Measurements from ENCODE around the gene TRPM2. TPM values are rescaled to one million over a fixed set of nuclear protein-coding genes. Genes with fewer than 3 reads are reported as not detected.

The TRPM2 gene
- total and polyA plus RNA-seq, 2 of the 13 experiments (the other 11 are each of a cell fraction or from before 2014, with no cell fraction given) = 0.07 to 0.20 TPM

DNA sequence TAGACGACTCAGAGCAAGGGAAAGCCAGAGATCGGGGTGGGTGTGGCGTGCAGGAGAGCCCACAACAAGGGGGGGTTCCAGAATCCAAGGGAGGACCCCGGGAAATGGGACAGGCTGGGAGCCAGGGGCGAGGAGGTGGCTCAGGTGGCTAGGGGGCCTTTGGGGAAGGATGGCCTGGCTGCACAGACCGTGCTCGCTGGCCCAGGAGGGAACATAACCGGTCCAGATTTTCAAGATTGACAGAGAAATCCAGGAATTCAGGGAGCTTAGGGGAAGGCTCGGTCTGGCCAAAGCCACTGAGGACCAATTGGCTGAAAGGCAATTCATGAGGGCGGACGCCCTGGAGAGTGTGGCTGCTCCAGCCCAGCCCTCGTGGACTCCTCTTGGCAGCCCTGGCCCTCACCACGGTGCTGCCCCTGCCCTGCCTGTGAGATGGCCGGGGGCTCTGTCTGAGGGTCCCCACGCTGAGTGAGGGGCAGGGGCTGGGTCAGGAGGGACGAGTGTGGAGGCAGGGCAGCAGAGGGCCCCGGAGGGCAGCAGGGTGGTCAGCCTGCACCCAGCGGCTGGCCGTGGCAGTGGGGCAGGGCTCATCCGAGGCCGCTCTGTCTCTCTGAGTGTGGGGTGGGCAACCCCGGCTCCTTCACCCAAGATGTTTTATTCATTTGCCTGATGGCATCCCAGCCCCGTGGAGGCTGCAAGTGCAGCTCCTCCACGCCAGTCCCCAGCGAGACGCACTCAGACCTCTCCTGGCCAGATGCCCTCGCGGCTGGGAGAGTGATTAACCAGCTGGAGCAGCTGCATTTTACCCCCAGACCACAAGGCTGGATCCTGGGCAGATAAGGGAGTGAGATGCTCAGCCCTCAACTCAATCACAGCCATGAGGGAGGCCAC, 96.3 kb downstream of the TRPM2 start:
- in situ Hi-C loops (cut with HindIII; ENCODE audit: extremely low pct_ligation_motif_present, low pct_unique_long_range_greater_than_20kb) (no loop called here), intact Hi-C loops (cut with micrococcal nuclease; ENCODE audit: unreplicated experiment) (no loop called here)
- CTCF ChIA-PET (ENCODE audit: low intra/inter-chr PET ratio, low total read pairs) = no interaction called here
- DNase-seq (ENCODE audit: low spot score) (no peak), ATAC-seq (peak; percentile 63), FAIRE-seq (no peak)
- no TSS peak for BruUV-seq (replicated peaks)
- no peaks in the 10 kb centered on the region for H3K9me3 ChIP-seq (ENCODE audit: low read length)
- peaks cover 35% of the 10 kb centered on the region for H3K4me1 ChIP-seq (ENCODE audit: insufficient read depth, low read length)
- H3K79me2 ChIP-seq (ENCODE audit: insufficient read depth, low read length) = no peaks in the 10 kb centered on the region
- no peak overlapping the region for H3K9ac ChIP-seq (ENCODE audit: insufficient read depth, low read depth, low read length)
- peak overlapping the region; percentile 79 for H3K4me2 ChIP-seq (ENCODE audit: low read depth, low read length)
- POLR2A ChIA-PET = interaction anchor here (0.6 to 2.5 kb wide), 4 partner anchors 8 to 111 kb away, joined by 3 to 9 read pairs (median 5); no protein-coding TSS in a partner anchor
- H3K27me3 ChIP-seq (ENCODE audit: control insufficient read depth in 1 of 2, insufficient read depth in 2 of 2, low read length in 2 of 2) = no peaks in the 10 kb centered on the region; a peak in 2 of 5 replicates
- no peaks in the 10 kb centered on the region for H3K36me3 ChIP-seq (replicated peaks in 1 of 2; ENCODE audit: control insufficient read depth in 1 of 2, insufficient read depth in 2 of 2, low read length in 2 of 2)
- 19% methylated on average over 18 of the region's 28 CpGs for WGBS (ENCODE audit: low lambda C conversion rate)
- no peak overlapping the region for H2AFZ ChIP-seq (ENCODE audit: low read length)
- H4K20me1 ChIP-seq (ENCODE audit: insufficient read depth, low read length) = no peaks in the 10 kb centered on the region
- H3K4me3 ChIP-seq (replicated peaks in 1 of 3; ENCODE audit: insufficient read depth in 1 of 3, low read depth in 2 of 3, low read length in 3 of 3) = peak overlapping the region in 1 of 3 experiments; percentile 49; a peak in 1 of 6 replicates
- TF ChIP-seq, protein P1, sequence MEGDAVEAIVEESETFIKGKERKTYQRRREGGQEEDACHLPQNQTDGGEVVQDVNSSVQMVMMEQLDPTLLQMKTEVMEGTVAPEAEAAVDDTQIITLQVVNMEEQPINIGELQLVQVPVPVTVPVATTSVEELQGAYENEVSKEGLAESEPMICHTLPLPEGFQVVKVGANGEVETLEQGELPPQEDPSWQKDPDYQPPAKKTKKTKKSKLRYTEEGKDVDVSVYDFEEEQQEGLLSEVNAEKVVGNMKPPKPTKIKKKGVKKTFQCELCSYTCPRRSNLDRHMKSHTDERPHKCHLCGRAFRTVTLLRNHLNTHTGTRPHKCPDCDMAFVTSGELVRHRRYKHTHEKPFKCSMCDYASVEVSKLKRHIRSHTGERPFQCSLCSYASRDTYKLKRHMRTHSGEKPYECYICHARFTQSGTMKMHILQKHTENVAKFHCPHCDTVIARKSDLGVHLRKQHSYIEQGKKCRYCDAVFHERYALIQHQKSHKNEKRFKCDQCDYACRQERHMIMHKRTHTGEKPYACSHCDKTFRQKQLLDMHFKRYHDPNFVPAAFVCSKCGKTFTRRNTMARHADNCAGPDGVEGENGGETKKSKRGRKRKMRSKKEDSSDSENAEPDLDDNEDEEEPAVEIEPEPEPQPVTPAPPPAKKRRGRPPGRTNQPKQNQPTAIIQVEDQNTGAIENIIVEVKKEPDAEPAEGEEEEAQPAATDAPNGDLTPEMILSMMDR (CRISPR knock-in tag; IDR thresholded peaks at IDR 0.05) = 0 out of 2 replicates have a peak, but pooled peaks have one; percentile 5
- TF ChIP-seq SUZ12 (IDR thresholded peaks at IDR 0.05; ENCODE audit: low read depth, low read length) (no peak), GFI1 (CRISPR knock-in tag; IDR thresholded peaks at IDR 0.05; ENCODE audit: borderline replicate concordance) (0 out of 2 replicates have a peak, but pooled peaks have one; percentile 0)
- TF ChIP-seq, protein P2, sequence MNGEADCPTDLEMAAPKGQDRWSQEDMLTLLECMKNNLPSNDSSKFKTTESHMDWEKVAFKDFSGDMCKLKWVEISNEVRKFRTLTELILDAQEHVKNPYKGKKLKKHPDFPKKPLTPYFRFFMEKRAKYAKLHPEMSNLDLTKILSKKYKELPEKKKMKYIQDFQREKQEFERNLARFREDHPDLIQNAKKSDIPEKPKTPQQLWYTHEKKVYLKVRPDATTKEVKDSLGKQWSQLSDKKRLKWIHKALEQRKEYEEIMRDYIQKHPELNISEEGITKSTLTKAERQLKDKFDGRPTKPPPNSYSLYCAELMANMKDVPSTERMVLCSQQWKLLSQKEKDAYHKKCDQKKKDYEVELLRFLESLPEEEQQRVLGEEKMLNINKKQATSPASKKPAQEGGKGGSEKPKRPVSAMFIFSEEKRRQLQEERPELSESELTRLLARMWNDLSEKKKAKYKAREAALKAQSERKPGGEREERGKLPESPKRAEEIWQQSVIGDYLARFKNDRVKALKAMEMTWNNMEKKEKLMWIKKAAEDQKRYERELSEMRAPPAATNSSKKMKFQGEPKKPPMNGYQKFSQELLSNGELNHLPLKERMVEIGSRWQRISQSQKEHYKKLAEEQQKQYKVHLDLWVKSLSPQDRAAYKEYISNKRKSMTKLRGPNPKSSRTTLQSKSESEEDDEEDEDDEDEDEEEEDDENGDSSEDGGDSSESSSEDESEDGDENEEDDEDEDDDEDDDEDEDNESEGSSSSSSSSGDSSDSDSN (CRISPR knock-in tag; IDR thresholded peaks at IDR 0.05) = 0 out of 2 replicates have a peak, but pooled peaks have one; percentile 16
- no peak overlapping the region for H3K27ac ChIP-seq (ENCODE audit: extremely low read length, insufficient read depth, low read length)

Measured in HepG2 (cell line).